HUDEP-2 (cell line): ENCODE results near the gene DENND1B.

Experiments used
- DNase-seq, 76 experiments: peaks; one replicate each; lab custom pipeline; 2025; ENCODE audit not compliant: unreplicated experiment in 76 of 76; lab: John Stamatoyannopoulos, UW

DENND1B gene

GRCh38 chr1:197775282-197776262 is at the start of gene DENND1B:
DENND1B (minus strand) TSS chr1:197775480; CDS start chr1:197775155, 325 bp downstream.
- peak in 66 of 76 experiments; percentile 16 to 79 (median 44) for DNase-seq

- DNase-seq, result no peak
Observed at GRCh38 chr1:197814306-197814705, 39.0 kb upstream of the DENND1B start.

GRCh38 chr1:197813741-197814140 is 38.5 kb upstream of the DENND1B start:
- no peak for DNase-seq

GRCh38 chr1:197811769-197812168 is 36.5 kb upstream of the DENND1B start:
- DNase-seq, result no peak

- no peak for DNase-seq
Observed at GRCh38 chr1:197810812-197811211, 35.5 kb upstream of the DENND1B start.

- DNase-seq, result no peak
Observed at GRCh38 chr1:197808880-197809279, 33.6 kb upstream of the DENND1B start.

GRCh38 chr1:197807739-197808453 is 32.6 kb upstream of the DENND1B start:
- DNase-seq, result no peak

GRCh38 chr1:197807216-197807615 is 31.9 kb upstream of the DENND1B start:
- DNase-seq, result no peak

GRCh38 chr1:197806718-197807117 is 31.4 kb upstream of the DENND1B start:
- DNase-seq, result no peak

- DNase-seq, result no peak
Observed at GRCh38 chr1:197801684-197802083, 26.4 kb upstream of the DENND1B start.

- no peak for DNase-seq
Observed at GRCh38 chr1:197801111-197801482, 25.8 kb upstream of the DENND1B start.

GRCh38 chr1:197800379-197801110 is 25.3 kb upstream of the DENND1B start:
- no peak for DNase-seq

GRCh38 chr1:197799271-197799670 is 24.0 kb upstream of the DENND1B start:
- DNase-seq, result no peak

GRCh38 chr1:197798492-197798891 is 23.2 kb upstream of the DENND1B start:
- DNase-seq, result no peak

GRCh38 chr1:197797010-197797409 is 21.7 kb upstream of the DENND1B start:
- no peak for DNase-seq

- no peak for DNase-seq
Observed at GRCh38 chr1:197788741-197789739, 13.8 kb upstream of the DENND1B start.

- DNase-seq, result no peak
Observed at GRCh38 chr1:197787623-197788536, 12.6 kb upstream of the DENND1B start.

- no peak for DNase-seq
Observed at GRCh38 chr1:197787056-197787455, 11.8 kb upstream of the DENND1B start.

GRCh38 chr1:197786280-197786679 is 11.0 kb upstream of the DENND1B start:
- no peak for DNase-seq
